Natural killer cell (primary cell): Measurements from ENCODE around the gene PIGL. TPM values are rescaled to one million over a fixed set of nuclear protein-coding genes. Genes with fewer than 3 reads are reported as not detected.

ENCODE experiments used
- ATAC-seq, 3 donors: fragments of 150-1000 bp in 2 of 3; fragments of 200-7000 bp in 1 of 3; cut with Tn5 transposase; 1 replicate in 1 of 3; 2 replicates in 2 of 3; pipeline ENCODE4 v1.10.0; 2021; ENCODE audit warnings: mild to moderate bottlenecking in 2 of 3, moderate library complexity in 2 of 3
- DNase-seq, 2 donors: peaks; one replicate each; pipeline versions ENCODE4 v3.0.0 to v3.0.0-alpha.2; 2013 to 2021; ENCODE audit warnings: mixed read lengths in 1 of 2
- H3K27ac ChIP-seq: one replicate; pipeline ENCODE4 v1.5.1; 2013; ENCODE audit warnings: mild to moderate bottlenecking, low read length
- H3K27me3 ChIP-seq: one replicate; pipeline ENCODE4 v1.6.1; 2013; ENCODE audit warnings: low read length; ENCODE audit not compliant: control insufficient read depth, insufficient read depth
- H3K36me3 ChIP-seq: one replicate; pipeline ENCODE4 v1.6.1; 2013; ENCODE audit warnings: low read length; ENCODE audit not compliant: control insufficient read depth, insufficient read depth
- H3K4me1 ChIP-seq: one replicate; pipeline ENCODE4 v1.6.1; 2013; ENCODE audit warnings: low read length; ENCODE audit not compliant: control insufficient read depth, insufficient read depth
- H3K4me3 ChIP-seq: one replicate; pipeline ENCODE4 v1.5.1; 2013; ENCODE audit warnings: low read length
- H3K9me3 ChIP-seq: one replicate; pipeline ENCODE4 v1.6.1; 2013; ENCODE audit warnings: low read length; ENCODE audit not compliant: control insufficient read depth, insufficient read depth
- H3K27ac Mint-ChIP-seq, 2 donors: one replicate each; pipeline ENCODE4 v1.8.0; 2022; ENCODE audit warnings: mild to moderate bottlenecking in 2 of 2, mixed read lengths in 2 of 2, moderate library complexity in 1 of 2
- H3K27me3 Mint-ChIP-seq, 2 donors: one replicate each; pipeline ENCODE4 v1.8.0; 2022; ENCODE audit warnings: low read depth in 2 of 2, mixed read lengths in 2 of 2
- H3K36me3 Mint-ChIP-seq: one replicate; pipeline ENCODE4 v1.8.0; 2022; ENCODE audit warnings: mixed read lengths
- H3K4me1 Mint-ChIP-seq, 2 donors: one replicate each; pipeline ENCODE4 v1.8.0; 2022; ENCODE audit warnings: mixed read lengths in 2 of 2
- H3K4me3 Mint-ChIP-seq: one replicate; pipeline ENCODE4 v1.8.0; 2022; ENCODE audit warnings: mild to moderate bottlenecking, moderate library complexity, mixed read lengths
- H3K9me3 Mint-ChIP-seq, 2 donors: one replicate each; pipeline ENCODE4 v1.8.0; 2022; ENCODE audit warnings: mixed read lengths in 2 of 2
- CTCF ChIP-seq: fragments of 200-600 bp; IDR thresholded peaks from one replicate; pipeline ENCODE4 v1.8.0; 2022; ENCODE audit warnings: antibody characterized with exemption
- WGBS: methylation state at CpG from one replicate; pipeline ENCODE4 v1.1.7; 2013; ENCODE audit warnings: missing lambda C conversion rate; ENCODE audit not compliant: insufficient coverage; 5-methylcytosine and 5-hydroxymethylcytosine counted together
- intact Hi-C: fragments of 100-400 bp; cut with micrococcal nuclease; formaldehyde crosslinking; loops from one replicate; pipeline ENCODE4 v1.14.2; 2022
- total RNA-seq, 4 donors: library from RNA; stranded (reverse); fragments of 120-200 nt in 1 of 4; gene quantifications; one replicate each; pipeline versions ENCODE4 v1.2.3 to v1.2.4, GENCODE V29; 2013 to 2022

Gene PIGL
- total RNA-seq, 3 donors from 2014 or later (not counting 1 experiment from before 2014, with no cell fraction given) = 44.2 to 68.3 (median 47.9) TPM

- ATAC-seq (no peak), DNase-seq (no peak)
- Mint-ChIP-seq H3K27me3 (no peaks in the 10 kb centered on the region), H3K4me3 (no peak overlapping the region), H3K9me3 (no peaks in the 10 kb centered on the region), H3K36me3 (no peaks in the 10 kb centered on the region), H3K27ac (peak overlapping the region; percentile 50 to 52), H3K4me1 (peaks cover 35 to 38% of the 10 kb centered on the region in 2 donors)
- no peak for TF ChIP-seq CTCF
- intact Hi-C loops = no loop called here
- Histone ChIP-seq H3K4me1 (peaks cover 3% of the 10 kb centered on the region), H3K4me3 (no peak overlapping the region), H3K27ac (no peak overlapping the region), H3K36me3 (peaks cover 31% of the 10 kb centered on the region), H3K27me3 (no peaks in the 10 kb centered on the region), H3K9me3 (no peaks in the 10 kb centered on the region)
- WGBS = 88% methylated on average over 4 of the region's 5 CpGs
Measured at GRCh38 chr17:16187642-16188041, 29.4 kb upstream of the PIGL start.

- H3K27ac Mint-ChIP-seq = no peak overlapping the region
- peaks cover 3% of the 10 kb centered on the region for H3K4me1 ChIP-seq
- WGBS = 88% methylated on average over 2 of the region's 3 CpGs
- no peak for DNase-seq
- H3K27ac ChIP-seq = no peak overlapping the region
- H3K4me3 Mint-ChIP-seq = no peak overlapping the region
- no peaks in the 10 kb centered on the region for H3K9me3 Mint-ChIP-seq
- peaks cover 9% of the 10 kb centered on the region for H3K36me3 Mint-ChIP-seq
- no peaks in the 10 kb centered on the region for H3K27me3 ChIP-seq
- intact Hi-C loops = no loop called here
- peaks cover 34% of the 10 kb centered on the region for H3K36me3 ChIP-seq
- H3K27me3 Mint-ChIP-seq = no peaks in the 10 kb centered on the region
- no peaks in the 10 kb centered on the region for H3K9me3 ChIP-seq
- TF ChIP-seq CTCF = no peak
- H3K4me1 Mint-ChIP-seq = peaks cover 26 to 31% of the 10 kb centered on the region in 2 donors
- no peak for ATAC-seq
- H3K4me3 ChIP-seq = no peak overlapping the region
Measured at GRCh38 chr17:16189791-16190348, 27.1 kb upstream of the PIGL start.

GRCh38 chr17:16190703-16191360 is 26.2 kb upstream of the PIGL start:
- TF ChIP-seq CTCF = no peak
- H3K4me3 ChIP-seq = no peak overlapping the region
- Mint-ChIP-seq H3K4me3 (no peak overlapping the region), H3K27me3 (no peaks in the 10 kb centered on the region), H3K9me3 (no peaks in the 10 kb centered on the region), H3K4me1 (peaks cover 27% of the 10 kb centered on the region in 2 donors), H3K36me3 (peaks cover 9% of the 10 kb centered on the region), H3K27ac (peak overlapping the region; percentile 35 to 43)
- peaks cover 30% of the 10 kb centered on the region for H3K36me3 ChIP-seq
- H3K27ac ChIP-seq = no peak overlapping the region
- 96% methylated on average over 3 of the region's 4 CpGs for WGBS
- no peaks in the 10 kb centered on the region for H3K9me3 ChIP-seq
- intact Hi-C loops = no loop called here
- no peaks in the 10 kb centered on the region for H3K27me3 ChIP-seq
- ATAC-seq (no peak), DNase-seq (no peak)
- peaks cover 3% of the 10 kb centered on the region for H3K4me1 ChIP-seq
